GM03348 (cell line): ENCODE data around the gene SAMSN1.
"Not testable (repeated sequence)": the region's sequence is repeated elsewhere in the genome, so short reads cannot be mapped to it uniquely, and the experiment has no call there.

Source experiments
- DNase-seq: peaks from one replicate; pipeline ENCODE4 v3.0.0; 2012; ENCODE audit warnings: low spot score

The SAMSN1 gene

GRCh38 chr21:14562959-14563358, 16.8 kb upstream of the SAMSN1 start:
- DNase-seq = no peak

- DNase-seq = no peak
These were observed 14.4 kb upstream of the SAMSN1 start for GRCh38 chr21:14560555-14560954.

- no peak for DNase-seq
These were observed 14.0 kb upstream of the SAMSN1 start for GRCh38 chr21:14560139-14560538.

GRCh38 chr21:14559102-14559501, 13.0 kb upstream of the SAMSN1 start:
- no peak for DNase-seq

GRCh38 chr21:14557413-14557812, 11.3 kb upstream of the SAMSN1 start:
- DNase-seq = no peak

- DNase-seq = no peak
These were observed 8.8 kb upstream of the SAMSN1 start for GRCh38 chr21:14554948-14555347.

- no peak for DNase-seq
These were observed 7.3 kb upstream of the SAMSN1 start for GRCh38 chr21:14553422-14553821.

- DNase-seq = no peak
These were observed 5.6 kb upstream of the SAMSN1 start for GRCh38 chr21:14551741-14552140.

- no peak for DNase-seq
These were observed 4.0 kb upstream of the SAMSN1 start for GRCh38 chr21:14550135-14550534.

- DNase-seq = no peak
These were observed 2.7 kb upstream of the SAMSN1 start for GRCh38 chr21:14548779-14549178.

- DNase-seq = no peak
These were observed 1.9 kb upstream of the SAMSN1 start for GRCh38 chr21:14547834-14548513.

GRCh38 chr21:14546719-14547118, 604 bp upstream of the SAMSN1 start:
- not testable (repeated sequence) for DNase-seq

GRCh38 chr21:14543983-14544382, 2.1 kb downstream of the SAMSN1 start:
- no peak for DNase-seq

GRCh38 chr21:14542638-14543037, 3.5 kb downstream of the SAMSN1 start:
- DNase-seq = no peak

GRCh38 chr21:14541841-14542490, 4.1 kb downstream of the SAMSN1 start:
- DNase-seq = no peak

- no peak for DNase-seq
These were observed 7.6 kb downstream of the SAMSN1 start for GRCh38 chr21:14538483-14538882.

GRCh38 chr21:14536929-14537328, 9.2 kb downstream of the SAMSN1 start:
- no peak for DNase-seq

- DNase-seq = no peak
These were observed 10.4 kb downstream of the SAMSN1 start for GRCh38 chr21:14535702-14536101.

GRCh38 chr21:14533499-14534428, 12.4 kb downstream of the SAMSN1 start:
- DNase-seq = peak; percentile 20

- DNase-seq = no peak
These were observed 14.3 kb downstream of the SAMSN1 start for GRCh38 chr21:14531757-14532316.

GRCh38 chr21:14530592-14530991, 15.5 kb downstream of the SAMSN1 start:
- DNase-seq = no peak

GRCh38 chr21:14528815-14529214, 17.3 kb downstream of the SAMSN1 start:
- no peak for DNase-seq
